SIG-M5 treated with dmso at 0.1 percent for 504 hours (cell line): ENCODE results near the gene PTPRZ1.
A peak's percentile ranks its signal among the peaks of the same experiment; 100 is the strongest.

Source experiments
- DNase-seq: peaks from one replicate; lab custom pipeline; 2025; ENCODE audit not compliant: unreplicated experiment; lab: John Stamatoyannopoulos, UW

The PTPRZ1 gene

GRCh38 chr7:122040147-122040546, 167.2 kb downstream of the PTPRZ1 start:
- no peak for DNase-seq

- no peak for DNase-seq
These were observed 173.4 kb downstream of the PTPRZ1 start for GRCh38 chr7:122046402-122046801.

- no peak for DNase-seq
These were observed 181.4 kb downstream of the PTPRZ1 start for GRCh38 chr7:122054393-122054792.

DNA sequence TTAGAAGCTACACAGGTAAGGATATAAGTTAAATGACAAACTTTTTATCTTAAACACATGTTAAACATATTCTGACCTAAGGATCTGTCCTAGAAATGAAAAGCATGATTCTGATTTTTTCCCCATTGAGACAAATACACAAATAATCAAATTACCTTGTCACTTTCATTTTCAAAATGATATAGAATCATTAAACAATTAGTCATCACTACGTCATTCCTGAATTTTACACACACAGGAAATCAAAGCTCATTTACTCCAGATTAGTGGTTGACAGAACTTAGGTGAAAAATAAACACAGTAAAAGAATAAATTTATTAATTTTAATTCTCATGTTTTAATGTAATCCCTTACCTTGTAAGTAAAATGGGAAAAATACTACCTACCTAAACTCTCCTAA, 182.1 kb downstream of the PTPRZ1 start:
- DNase-seq = no peak

GRCh38 chr7:122056977-122057376, 184.0 kb downstream of the PTPRZ1 start:
- DNase-seq = no peak

GRCh38 chr7:122059542-122059941, 186.6 kb downstream of the PTPRZ1 start:
- DNase-seq = no peak

GRCh38 chr7:122063146-122063545, 190.2 kb downstream of the PTPRZ1 start:
- no peak for DNase-seq

DNA sequence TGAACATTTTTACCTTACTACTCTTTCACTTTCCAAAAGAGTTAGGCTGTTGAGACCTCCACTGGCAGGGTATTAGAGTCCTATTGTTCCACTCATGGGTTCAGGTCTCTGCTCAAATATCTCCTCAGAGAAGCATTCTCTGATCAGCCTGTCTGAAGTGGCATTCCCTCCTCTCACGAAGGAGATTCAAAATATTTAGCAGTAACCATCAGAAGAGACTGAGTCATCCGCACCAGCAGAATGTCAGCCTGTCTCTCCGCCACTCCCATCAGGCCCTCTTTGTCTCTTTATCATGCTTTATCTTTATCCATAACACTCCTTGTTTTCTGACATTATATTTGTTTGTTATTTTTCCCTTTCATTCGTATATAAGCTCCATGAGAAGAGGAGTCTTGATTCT, 192.0 kb downstream of the PTPRZ1 start:
- DNase-seq = no peak

- no peak for DNase-seq
These were observed 194.1 kb downstream of the PTPRZ1 start for GRCh38 chr7:122067077-122067476.

DNA sequence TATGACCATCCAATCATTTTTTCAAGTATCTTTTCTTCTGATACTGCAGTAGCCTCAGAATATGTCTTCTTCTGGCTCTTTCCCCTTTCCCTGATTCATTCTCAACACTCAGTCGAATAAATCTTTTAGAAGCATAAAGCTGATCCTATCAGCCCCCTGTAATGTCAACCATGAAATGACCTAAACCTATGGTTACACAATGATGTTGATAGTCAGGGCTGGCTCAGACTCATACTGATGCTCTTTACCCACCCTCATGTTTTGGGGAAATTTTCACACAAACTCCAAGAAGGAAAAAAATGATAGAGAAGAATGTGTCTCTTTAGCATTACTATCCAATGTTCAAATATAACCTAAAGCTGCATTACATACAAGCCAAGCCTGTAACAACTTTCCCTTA, 195.1 kb downstream of the PTPRZ1 start:
- no peak for DNase-seq

GRCh38 chr7:122068999-122069398, 196.0 kb downstream of the PTPRZ1 start:
- no peak for DNase-seq

DNA sequence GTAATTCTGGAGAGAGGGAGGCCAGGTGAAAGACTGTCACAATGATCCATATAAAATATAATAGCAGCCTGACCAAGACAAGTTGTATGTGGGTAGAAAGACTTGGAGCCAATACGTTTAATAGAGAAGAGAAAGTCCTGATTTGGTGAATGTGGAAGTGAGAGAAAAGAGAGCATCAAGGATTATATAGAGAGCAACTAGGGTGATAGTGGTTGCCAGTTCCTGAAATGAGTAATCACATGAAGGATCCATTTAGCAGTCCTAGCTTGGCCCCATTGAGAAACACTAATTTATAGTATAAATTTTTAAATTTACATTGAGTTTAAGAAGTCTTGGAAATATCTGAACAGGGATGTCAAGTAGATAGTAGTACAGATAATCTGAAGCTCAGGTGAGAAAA, 197.1 kb downstream of the PTPRZ1 start:
- no peak for DNase-seq

DNA sequence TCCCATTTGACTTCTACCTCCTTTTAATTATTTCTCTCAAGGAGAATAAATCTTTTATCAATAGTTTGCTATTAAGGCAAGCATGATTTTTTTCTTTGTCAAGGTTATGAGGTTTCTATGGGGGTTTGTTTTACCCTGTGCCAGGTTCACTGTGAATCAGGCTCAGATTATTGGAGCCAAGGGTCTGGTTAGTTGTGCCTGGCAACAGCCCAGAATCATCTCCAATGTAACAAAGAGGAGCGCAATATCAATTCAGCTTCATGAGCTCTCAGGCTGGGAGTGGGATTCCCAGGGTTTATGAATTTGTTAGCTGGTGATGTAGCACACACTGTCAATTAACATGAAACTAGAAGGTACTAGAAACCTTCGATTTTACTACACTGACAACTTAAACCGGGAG, 197.9 kb downstream of the PTPRZ1 start:
- DNase-seq = no peak

DNA sequence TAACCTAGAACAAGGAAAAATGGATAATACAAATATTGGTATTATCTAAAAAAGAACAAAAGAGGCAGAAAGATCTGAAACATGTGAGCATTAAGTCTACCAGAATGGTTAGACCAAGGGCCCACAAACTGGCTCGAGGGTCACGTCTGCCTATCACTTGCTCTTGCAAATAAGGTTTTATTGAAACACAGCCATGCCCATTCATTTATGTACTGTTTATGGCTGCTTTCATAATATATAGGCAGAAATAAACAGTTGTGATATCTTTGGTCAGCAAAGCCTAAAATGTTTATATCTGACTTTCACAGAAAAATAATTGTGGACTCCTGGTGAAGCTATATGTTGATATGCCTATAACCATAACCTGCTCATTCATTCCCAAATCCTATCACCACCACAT, 199.3 kb downstream of the PTPRZ1 start:
- DNase-seq = no peak

DNA sequence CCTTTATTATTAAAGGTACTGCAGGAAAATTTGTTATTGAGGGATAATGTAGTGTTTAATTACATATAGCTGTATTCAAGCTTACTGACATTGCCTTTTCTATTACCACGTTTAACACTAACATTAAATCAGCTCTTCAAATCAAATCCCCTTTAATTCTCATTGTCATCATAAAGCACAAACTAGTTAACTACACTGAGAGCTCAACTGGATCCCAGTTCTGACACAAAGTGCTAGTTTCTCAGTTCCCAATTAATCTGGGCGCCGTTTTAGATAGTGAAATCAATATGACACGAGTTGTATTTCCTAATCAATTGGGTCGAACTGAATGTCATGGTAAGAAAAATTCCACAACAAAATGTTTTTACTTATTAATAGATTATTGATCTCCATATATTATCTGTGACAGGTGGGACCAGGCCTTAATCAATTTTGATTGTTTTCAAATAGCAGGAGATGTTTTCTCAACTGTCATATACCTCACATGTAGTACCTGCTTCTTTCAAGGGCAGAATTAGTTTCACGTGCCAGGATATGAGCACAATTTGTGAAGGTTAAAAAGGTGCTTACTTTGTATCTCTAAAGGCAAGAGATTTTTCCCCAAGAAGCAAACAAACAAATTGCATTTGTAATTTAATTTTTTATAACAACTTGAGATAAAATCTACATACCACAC, 200.1 kb downstream of the PTPRZ1 start:
- DNase-seq = no peak

DNA sequence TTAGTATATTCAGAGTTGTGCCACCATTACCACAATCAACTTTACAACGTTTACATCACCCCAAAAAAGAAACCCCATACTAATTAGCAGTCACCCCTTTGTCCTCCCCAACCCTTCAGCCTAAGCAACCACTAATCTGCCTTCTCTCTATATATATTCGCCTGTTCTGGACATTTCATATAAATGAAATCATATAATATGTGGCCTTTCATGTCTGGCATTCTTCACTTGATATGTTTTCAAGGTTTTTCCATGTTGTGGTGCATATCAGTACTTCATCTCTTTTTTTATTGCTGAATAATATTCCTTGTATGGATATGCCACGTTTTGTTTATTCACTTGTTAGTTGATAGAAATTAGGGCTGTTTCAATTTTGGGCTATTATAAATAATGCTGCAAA, 200.7 kb downstream of the PTPRZ1 start:
- DNase-seq = no peak

DNA sequence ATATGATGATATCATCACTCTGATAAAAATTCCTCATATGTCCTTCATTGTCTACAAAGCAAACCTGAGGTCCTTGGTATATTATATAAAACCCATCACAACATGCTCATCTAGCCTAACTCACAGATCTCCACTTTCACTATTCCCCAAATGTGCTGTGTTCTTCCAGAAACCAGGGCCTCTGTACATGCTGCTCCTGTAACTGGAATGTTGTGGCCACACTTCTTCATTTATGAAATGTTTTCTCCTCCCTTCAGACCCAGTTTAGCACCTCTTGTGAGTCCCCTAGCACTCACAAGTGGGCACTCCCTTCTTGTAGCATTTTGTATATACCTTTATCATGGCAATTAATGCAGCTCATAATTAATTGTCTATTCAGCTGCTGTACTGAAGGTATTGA, 209.2 kb downstream of the PTPRZ1 start:
- no peak for DNase-seq

DNA sequence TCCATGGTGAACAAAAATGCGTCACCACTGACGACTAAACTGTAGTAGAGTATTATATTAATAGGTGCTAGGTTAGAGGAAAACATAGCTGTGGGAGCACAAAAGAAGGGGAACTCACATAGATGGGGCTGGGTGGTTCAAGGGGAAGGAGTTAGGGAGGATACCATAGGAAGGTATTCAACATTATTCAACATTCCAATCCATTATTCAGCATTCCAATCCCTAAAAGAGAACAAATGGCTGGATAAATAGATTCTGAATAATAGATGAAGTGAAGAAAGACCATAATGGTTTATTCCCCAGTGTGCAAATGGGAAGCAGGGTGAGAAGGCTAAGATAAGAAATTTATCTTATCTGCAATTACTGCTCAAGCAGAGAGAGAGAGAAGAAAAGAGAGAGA, 209.7 kb downstream of the PTPRZ1 start:
- DNase-seq = no peak

- peak; percentile 61 for DNase-seq
These were observed 220.2 kb downstream of the PTPRZ1 start for GRCh38 chr7:122092964-122093797.

GRCh38 chr7:122094549-122094948, 221.6 kb downstream of the PTPRZ1 start:
- no peak for DNase-seq

DNA sequence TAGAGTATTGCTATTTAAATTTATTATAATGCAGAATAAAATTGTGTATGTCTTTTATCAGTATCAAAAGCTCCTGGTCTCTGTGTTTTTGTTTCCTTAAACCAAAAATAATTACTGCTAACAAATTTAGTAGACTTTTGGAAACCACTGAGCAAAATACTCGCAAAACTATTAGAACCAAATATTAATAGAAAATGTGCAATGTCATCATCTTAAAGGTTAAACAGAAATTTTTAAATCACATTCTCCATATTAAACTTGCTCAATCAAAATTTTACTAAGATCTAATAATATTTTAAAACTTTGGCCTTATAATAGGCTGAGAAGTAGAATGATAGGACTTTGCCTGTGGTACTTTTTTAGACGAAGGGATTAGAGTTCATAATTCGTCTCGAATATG, 222.7 kb downstream of the PTPRZ1 start:
- DNase-seq = no peak

DNA sequence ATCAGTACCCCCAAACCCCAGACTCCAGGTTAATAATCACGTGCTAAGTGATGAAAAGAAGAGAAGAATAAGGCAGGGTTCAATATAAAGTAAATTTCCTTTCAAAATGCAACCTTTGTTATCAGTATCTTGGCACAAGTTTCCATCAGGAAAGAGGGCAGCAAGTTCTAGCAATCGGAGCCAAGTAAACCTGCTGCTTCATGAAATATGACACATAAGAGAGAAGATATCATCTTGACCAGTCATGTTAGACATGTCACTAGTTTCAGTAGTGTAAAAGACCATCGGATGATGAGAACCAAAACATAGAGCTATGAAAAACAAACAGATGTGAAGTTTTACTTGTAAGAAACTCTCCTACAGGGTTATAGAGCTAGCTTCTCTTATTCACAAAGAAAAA, 227.1 kb downstream of the PTPRZ1 start:
- DNase-seq = no peak

GRCh38 chr7:122103064-122103463, 230.1 kb downstream of the PTPRZ1 start:
- no peak for DNase-seq
